ENCODE results near the gene GLYAT.

GRCh38 chr11:58768137-58768536 is 36.4 kb upstream of the GLYAT start:
- TF ChIP-seq EZH2 (IDR thresholded peaks at IDR 0.05; ENCODE audit: low read length, missing control alignments) = no peak
- TF ChIP-seq, protein P1, sequence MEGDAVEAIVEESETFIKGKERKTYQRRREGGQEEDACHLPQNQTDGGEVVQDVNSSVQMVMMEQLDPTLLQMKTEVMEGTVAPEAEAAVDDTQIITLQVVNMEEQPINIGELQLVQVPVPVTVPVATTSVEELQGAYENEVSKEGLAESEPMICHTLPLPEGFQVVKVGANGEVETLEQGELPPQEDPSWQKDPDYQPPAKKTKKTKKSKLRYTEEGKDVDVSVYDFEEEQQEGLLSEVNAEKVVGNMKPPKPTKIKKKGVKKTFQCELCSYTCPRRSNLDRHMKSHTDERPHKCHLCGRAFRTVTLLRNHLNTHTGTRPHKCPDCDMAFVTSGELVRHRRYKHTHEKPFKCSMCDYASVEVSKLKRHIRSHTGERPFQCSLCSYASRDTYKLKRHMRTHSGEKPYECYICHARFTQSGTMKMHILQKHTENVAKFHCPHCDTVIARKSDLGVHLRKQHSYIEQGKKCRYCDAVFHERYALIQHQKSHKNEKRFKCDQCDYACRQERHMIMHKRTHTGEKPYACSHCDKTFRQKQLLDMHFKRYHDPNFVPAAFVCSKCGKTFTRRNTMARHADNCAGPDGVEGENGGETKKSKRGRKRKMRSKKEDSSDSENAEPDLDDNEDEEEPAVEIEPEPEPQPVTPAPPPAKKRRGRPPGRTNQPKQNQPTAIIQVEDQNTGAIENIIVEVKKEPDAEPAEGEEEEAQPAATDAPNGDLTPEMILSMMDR (conservative IDR thresholded peaks at IDR 0.05 in 1 of 2, IDR thresholded peaks at IDR 0.05 in 1 of 2; ENCODE audit: low read depth in 1 of 2, low read length in 2 of 2) = no peak
